Left ventricle myocardium inferior (tissue), 1 donor: Measurements from ENCODE around the gene FDXACB1. TPM values are rescaled to one million over a fixed set of nuclear protein-coding genes. Genes with fewer than 3 reads are reported as not detected.

Experiments used
- DNase-seq: peaks from one replicate; pipeline ENCODE4 v3.0.0-alpha.2; 2020
- H3K27ac ChIP-seq: fragments of 200-600 bp; replicated peaks from 2 replicates; pipeline ENCODE4 v1.8.0; 2021
- H3K27me3 ChIP-seq: fragments of 200-600 bp; 2 replicates; pipeline ENCODE4 v1.8.0; 2021; ENCODE audit warnings: low read depth
- H3K36me3 ChIP-seq: fragments of 200-600 bp; 2 replicates; pipeline ENCODE4 v1.8.0; 2021
- H3K4me1 ChIP-seq: fragments of 200-600 bp; 2 replicates; pipeline ENCODE4 v1.8.0; 2021
- H3K4me3 ChIP-seq: fragments of 200-600 bp; 2 replicates; pipeline ENCODE4 v1.8.0; 2021; ENCODE audit warnings: mild to moderate bottlenecking, moderate library complexity
- H3K9me3 ChIP-seq: fragments of 200-600 bp; replicated peaks from 2 replicates; pipeline ENCODE4 v1.8.0; 2021
- intact Hi-C: fragments of 100-400 bp; cut with micrococcal nuclease; formaldehyde crosslinking; loops from one replicate; pipeline ENCODE4 v1.11.0; 2022
- total RNA-seq: library from RNA; stranded (reverse); fragmentation: NEBNext Ultra II Directional; extraction: Animal tissue kit (Norgen Biotek cat#: 25700); gene quantifications from one replicate; pipeline ENCODE4 v1.2.1, GENCODE V29; 2021
- TF ChIP-seq, protein P1 (sequence below): fragments of 200-600 bp; IDR thresholded peaks from 2 replicates; pipeline ENCODE4 v1.8.0; 2021; ENCODE audit warnings: antibody characterized with exemption, mild to moderate bottlenecking, borderline replicate concordance
- donor health status: DM: no; HTN: yes; CAD: no; lungs with severe emphysema.

Gene FDXACB1
- total RNA-seq, 1 donor from 2014 or later = 0.93 TPM

DNA sequence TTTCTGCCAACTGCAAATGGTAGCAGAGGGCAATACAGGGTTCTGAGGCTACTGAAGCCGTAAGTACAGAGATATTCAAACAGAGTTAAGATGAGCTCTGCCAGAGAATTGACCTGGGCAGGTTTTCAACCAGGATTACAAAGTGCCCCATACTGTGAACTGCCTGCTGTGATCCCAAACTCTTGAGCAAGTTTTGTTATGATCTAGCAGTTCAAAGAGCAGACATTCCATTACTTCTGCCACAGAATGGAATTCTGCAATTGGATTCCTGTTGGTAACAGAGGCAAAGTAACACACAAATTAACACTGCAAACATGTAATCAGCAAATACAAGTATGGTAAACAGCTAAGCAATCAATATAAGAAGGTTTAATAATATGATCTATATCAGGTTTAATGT, 38.8 kb downstream of the FDXACB1 start:
- H3K27ac ChIP-seq = no peak overlapping the region
- no peak for DNase-seq
- H3K4me1 ChIP-seq = peaks cover 12% of the 10 kb centered on the region
- H3K27me3 ChIP-seq = no peaks in the 10 kb centered on the region
- H3K4me3 ChIP-seq = no peak overlapping the region
- intact Hi-C loops = loop anchor here (5.0 kb wide), 1 partner anchor 253 kb away; no protein-coding TSS in a partner anchor
- H3K9me3 ChIP-seq = no peaks in the 10 kb centered on the region
- peaks cover 47% of the 10 kb centered on the region for H3K36me3 ChIP-seq
- TF ChIP-seq, protein P1, sequence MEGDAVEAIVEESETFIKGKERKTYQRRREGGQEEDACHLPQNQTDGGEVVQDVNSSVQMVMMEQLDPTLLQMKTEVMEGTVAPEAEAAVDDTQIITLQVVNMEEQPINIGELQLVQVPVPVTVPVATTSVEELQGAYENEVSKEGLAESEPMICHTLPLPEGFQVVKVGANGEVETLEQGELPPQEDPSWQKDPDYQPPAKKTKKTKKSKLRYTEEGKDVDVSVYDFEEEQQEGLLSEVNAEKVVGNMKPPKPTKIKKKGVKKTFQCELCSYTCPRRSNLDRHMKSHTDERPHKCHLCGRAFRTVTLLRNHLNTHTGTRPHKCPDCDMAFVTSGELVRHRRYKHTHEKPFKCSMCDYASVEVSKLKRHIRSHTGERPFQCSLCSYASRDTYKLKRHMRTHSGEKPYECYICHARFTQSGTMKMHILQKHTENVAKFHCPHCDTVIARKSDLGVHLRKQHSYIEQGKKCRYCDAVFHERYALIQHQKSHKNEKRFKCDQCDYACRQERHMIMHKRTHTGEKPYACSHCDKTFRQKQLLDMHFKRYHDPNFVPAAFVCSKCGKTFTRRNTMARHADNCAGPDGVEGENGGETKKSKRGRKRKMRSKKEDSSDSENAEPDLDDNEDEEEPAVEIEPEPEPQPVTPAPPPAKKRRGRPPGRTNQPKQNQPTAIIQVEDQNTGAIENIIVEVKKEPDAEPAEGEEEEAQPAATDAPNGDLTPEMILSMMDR = no peak

DNA sequence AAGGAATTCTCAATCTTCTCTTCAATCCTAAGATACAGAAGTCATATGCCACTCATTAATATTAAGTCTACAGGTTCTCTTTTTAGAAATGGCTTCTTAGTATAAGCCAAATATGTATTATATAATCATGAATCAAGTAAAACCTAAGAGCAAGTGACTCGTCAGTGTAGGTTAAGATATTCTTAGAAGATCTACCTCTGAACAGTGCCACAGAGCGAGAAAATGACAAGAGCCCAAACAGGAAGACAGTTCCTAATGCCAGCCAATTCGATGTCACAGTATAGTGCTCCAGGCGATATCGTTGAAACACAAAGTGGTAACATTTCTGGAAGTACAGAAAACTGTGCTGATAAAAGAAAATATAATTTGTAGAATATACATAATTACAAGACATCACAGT, 40.9 kb downstream of the FDXACB1 start:
- H3K9me3 ChIP-seq = no peaks in the 10 kb centered on the region
- H3K36me3 ChIP-seq = peaks cover 35% of the 10 kb centered on the region
- H3K27me3 ChIP-seq = no peaks in the 10 kb centered on the region
- H3K4me3 ChIP-seq = no peak overlapping the region
- TF ChIP-seq, protein P1 = no peak
- H3K4me1 ChIP-seq = peaks cover 17% of the 10 kb centered on the region
- intact Hi-C loops = loop anchor here (10.0 kb wide), 1 partner anchor 63 kb away; no protein-coding TSS in a partner anchor
- H3K27ac ChIP-seq = no peak overlapping the region
- DNase-seq = no peak

DNA sequence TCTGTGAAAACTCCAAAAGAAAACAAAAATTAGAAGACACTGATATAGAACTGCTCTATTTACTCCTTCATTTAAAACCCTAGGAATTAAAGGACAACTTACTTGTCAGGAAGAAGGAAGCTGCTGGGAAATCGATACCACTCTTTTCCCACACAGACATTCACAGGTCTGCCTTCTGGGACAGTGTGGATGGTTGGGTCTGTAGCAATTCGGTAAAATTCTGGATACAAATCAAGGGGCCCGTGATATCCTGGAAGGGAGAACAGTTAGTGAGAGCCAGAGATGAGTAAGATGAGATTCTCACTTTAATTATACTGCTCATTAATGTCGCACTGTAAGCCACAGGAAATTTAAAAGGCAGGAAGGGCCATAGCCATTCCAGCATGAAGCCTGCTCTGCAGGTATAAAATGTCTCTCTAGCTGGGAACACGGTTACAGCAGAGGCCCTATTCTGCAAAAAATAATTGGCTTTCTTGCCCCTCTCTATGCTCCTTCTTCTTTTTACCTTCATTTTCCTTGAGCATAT, 41.5 kb downstream of the FDXACB1 start:
- Histone ChIP-seq H3K4me3 (no peak overlapping the region), H3K27ac (no peak overlapping the region), H3K4me1 (peaks cover 18% of the 10 kb centered on the region), H3K27me3 (no peaks in the 10 kb centered on the region), H3K36me3 (peaks cover 38% of the 10 kb centered on the region), H3K9me3 (no peaks in the 10 kb centered on the region)
- intact Hi-C loops = loop anchor here (10.0 kb wide), 1 partner anchor 63 kb away; no protein-coding TSS in a partner anchor
- no peak for DNase-seq
- TF ChIP-seq, protein P1 = no peak

DNA sequence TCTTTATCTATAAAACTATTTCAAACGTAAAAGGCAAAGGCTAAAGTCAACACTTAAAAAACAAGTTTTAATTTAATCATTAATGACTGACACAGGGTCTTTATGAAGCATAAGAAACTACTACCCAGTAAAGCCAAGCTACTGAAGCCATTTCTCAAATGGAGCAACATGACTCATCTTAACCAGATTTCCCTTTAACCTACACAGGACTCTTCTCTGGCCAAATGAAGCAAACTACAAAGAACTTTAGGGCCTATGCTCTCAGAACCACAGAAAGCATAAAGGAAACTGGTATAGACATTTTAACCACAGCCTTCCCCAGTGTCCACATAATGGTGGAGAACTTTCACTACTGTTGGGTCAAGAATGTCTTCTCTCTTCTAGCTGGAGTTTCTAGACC, 42.2 kb downstream of the FDXACB1 start:
- intact Hi-C loops = loop anchor here (10.0 kb wide), 1 partner anchor 62 kb away; no protein-coding TSS in a partner anchor
- Histone ChIP-seq H3K4me3 (no peak overlapping the region), H3K27ac (no peak overlapping the region), H3K27me3 (no peaks in the 10 kb centered on the region), H3K4me1 (peaks cover 18% of the 10 kb centered on the region), H3K9me3 (no peaks in the 10 kb centered on the region), H3K36me3 (peaks cover 38% of the 10 kb centered on the region)
- TF ChIP-seq, protein P1 = no peak
- DNase-seq = no peak

DNA sequence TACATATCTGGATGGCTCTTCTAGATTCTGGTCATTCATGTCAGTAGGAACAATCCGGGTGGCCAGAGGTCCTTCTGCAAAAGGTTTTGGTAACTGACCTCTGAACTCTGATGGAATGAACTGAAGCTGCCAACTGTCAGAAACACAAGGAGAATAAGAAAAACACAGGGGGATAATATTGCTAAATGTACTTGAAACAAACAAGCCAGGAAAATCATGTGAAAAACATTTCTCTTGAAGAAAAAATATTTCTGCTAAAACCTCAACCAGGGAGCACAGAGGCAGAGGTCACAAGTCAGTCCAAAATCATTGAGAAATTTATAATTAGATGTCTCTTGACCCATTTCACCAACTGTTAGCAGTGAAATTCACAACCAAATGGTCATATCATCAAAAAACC, 42.8 kb downstream of the FDXACB1 start:
- H3K4me3 ChIP-seq = no peak overlapping the region
- H3K9me3 ChIP-seq = no peaks in the 10 kb centered on the region
- no peak overlapping the region for H3K27ac ChIP-seq
- H3K27me3 ChIP-seq = no peaks in the 10 kb centered on the region
- no peak for DNase-seq
- TF ChIP-seq, protein P1 = no peak
- H3K36me3 ChIP-seq = peaks cover 40% of the 10 kb centered on the region
- peaks cover 15% of the 10 kb centered on the region for H3K4me1 ChIP-seq
- intact Hi-C loops = loop anchor here (10.0 kb wide), 1 partner anchor 61 kb away; no protein-coding TSS in a partner anchor
